Measurements from ENCODE around the gene NR3C2.

The NR3C2 gene

DNA sequence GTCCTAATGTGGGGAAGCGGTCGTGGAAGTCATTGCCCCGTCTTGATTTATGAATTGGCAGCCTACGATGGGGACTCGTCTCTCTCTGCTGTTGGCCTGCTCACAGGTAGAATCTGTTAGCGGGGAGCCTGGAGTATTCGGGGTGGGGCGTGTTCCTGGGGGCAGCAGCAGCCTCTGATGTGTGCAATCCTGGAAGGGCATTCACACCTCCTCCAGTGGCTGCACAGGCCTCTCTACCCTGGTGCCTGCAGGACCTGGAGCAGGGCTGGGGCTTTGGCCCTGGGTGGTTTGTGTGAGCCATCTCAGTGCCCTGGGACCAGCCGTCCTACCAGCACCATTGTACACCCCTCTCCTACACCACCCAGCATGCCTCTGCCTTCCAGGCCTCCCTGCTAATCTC is 369.4 kb downstream of the NR3C2 start:
- ChIA-PET POLR2A (no interaction called here), CTCF (no interaction called here)
- H3K9me3 ChIP-seq (ENCODE audit: control extremely low read depth in 1 of 5, control insufficient read depth in 4 of 5, insufficient read depth in 2 of 5, low read depth in 1 of 5, low read length in 4 of 5): peaks cover 0 to 23% (median 12%) of the 10 kb centered on the region in 5 experiments
- H3K4me3 ChIP-seq (ENCODE audit: control insufficient read depth in 1 of 7, extremely low read depth in 1 of 7, insufficient read depth in 4 of 7, low read depth in 2 of 7, low read length in 6 of 7): no peak overlapping the region
- no peak overlapping the region for H3K27ac ChIP-seq (ENCODE audit: insufficient read depth in 1 of 2, low read depth in 1 of 2, low read length in 2 of 2, poor library complexity in 1 of 2, severe bottlenecking in 2 of 2)
- DNase-seq: no peak
- no peaks in the 10 kb centered on the region for H3K27me3 ChIP-seq (replicated peaks in 2 of 5; ENCODE audit: control insufficient read depth in 4 of 5, insufficient read depth in 5 of 5, low read length in 4 of 5)
- 96% methylated on average over 8 of the region's 9 CpGs for WGBS (ENCODE audit: insufficient coverage)
- H3K4me1 ChIP-seq (ENCODE audit: control extremely low read depth in 1 of 4, control insufficient read depth in 4 of 4, insufficient read depth in 4 of 4, low read length in 3 of 4): no peaks in the 10 kb centered on the region
- H3K36me3 ChIP-seq (ENCODE audit: control insufficient read depth in 4 of 4, insufficient read depth in 4 of 4, low read length in 3 of 4): peaks cover 0 to 12% (median 7%) of the 10 kb centered on the region in 4 experiments

DNA sequence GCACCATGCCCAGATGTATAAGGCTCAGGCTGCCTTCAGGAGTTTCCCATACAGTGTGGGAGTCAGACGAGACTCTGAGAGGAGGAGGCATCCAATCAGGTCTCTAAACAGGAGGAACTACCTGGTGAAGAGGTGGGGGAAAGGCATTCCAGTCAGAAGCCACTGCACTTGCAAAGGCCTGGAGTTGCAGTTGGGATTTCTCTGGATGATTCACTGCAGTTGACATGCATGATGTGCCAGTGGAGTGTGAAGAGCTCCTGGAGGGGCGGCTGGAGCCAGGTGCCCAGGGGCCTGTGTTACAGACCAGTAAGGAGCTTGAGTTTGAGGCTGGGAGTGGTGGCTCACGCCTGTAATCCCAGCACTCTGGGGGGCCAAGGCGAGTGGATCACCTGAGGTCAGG is 371.2 kb downstream of the NR3C2 start:
- H3K9me3 ChIP-seq (ENCODE audit: control extremely low read depth in 1 of 5, control insufficient read depth in 4 of 5, insufficient read depth in 2 of 5, low read depth in 1 of 5, low read length in 4 of 5): peaks cover 0 to 21% (median 11%) of the 10 kb centered on the region in 5 experiments
- no peaks in the 10 kb centered on the region for H3K4me1 ChIP-seq (ENCODE audit: control extremely low read depth in 1 of 4, control insufficient read depth in 4 of 4, insufficient read depth in 4 of 4, low read length in 3 of 4)
- peaks cover 0 to 12% (median 7%) of the 10 kb centered on the region in 4 experiments for H3K36me3 ChIP-seq (ENCODE audit: control insufficient read depth in 4 of 4, insufficient read depth in 4 of 4, low read length in 3 of 4)
- POLR2A ChIA-PET: no interaction called here
- H3K27ac ChIP-seq (ENCODE audit: insufficient read depth in 1 of 2, low read depth in 1 of 2, low read length in 2 of 2, poor library complexity in 1 of 2, severe bottlenecking in 2 of 2): no peak overlapping the region
- WGBS (ENCODE audit: insufficient coverage): 100% methylated on average over 2 of the region's 4 CpGs
- no peak overlapping the region for H3K4me3 ChIP-seq (ENCODE audit: control insufficient read depth in 1 of 7, extremely low read depth in 1 of 7, insufficient read depth in 4 of 7, low read depth in 2 of 7, low read length in 6 of 7)
- DNase-seq: no peak
- H3K27me3 ChIP-seq (replicated peaks in 2 of 5; ENCODE audit: control insufficient read depth in 4 of 5, insufficient read depth in 5 of 5, low read length in 4 of 5): no peaks in the 10 kb centered on the region
- CTCF ChIA-PET: no interaction called here

DNA sequence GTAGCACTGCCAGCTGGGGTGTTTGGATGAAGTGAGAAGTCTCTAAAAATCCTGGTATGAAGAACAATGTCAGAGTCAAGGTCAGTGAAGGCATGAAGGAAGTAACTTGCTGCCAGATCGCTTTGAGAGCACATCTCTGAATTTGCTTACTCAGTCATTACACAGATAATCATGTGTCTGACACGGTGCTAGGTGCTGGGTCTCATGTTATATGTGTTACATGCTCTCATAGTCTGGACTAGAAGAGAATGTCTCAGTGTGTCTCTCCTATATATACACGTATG is 372.4 kb downstream of the NR3C2 start:
- ChIA-PET POLR2A (no interaction called here), CTCF (no interaction called here)

DNA sequence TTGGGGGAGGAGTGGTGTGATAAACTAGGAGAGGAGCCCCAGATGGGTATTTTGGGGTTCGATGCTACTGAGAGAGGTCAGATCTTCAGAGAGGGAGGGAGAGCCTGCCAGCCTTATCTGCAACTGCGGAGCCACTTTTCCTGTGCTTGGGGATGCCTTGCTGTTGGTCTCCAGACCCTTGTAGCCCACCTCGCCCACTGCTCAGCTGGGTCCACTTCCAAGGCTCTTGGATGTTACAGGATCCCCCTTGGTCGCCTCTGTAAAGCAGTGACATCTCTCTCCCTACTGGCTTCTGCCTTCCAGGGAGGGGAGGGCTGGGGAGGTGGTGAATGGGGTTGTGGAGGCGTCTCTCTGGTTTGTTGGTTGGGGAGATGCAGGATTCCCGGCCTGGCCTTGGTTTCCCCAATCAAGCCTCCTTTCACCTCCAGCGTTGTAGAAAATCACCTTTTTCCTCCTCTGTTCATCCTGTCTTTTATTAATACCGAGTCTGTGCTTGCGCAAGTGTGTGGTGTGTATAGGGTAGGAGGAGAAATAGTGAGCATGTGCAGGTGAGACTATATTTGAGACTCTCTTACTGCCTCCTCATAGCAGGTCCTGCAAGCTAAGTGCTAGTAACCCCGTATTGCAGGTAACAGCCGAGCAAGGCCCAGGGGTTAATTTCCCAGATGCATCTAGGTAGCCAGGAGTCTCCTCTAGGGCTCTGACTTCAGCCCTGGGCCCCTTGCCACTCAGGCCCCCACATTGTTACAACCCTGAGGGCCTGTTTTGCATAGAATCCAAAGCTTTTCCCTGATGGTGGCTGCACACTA is 372.9 kb downstream of the NR3C2 start:
- no peaks in the 10 kb centered on the region for H3K27me3 ChIP-seq (replicated peaks in 2 of 5; ENCODE audit: control insufficient read depth in 4 of 5, insufficient read depth in 5 of 5, low read length in 4 of 5)
- peaks cover 0 to 5% (median 3%) of the 10 kb centered on the region in 5 experiments for H3K9me3 ChIP-seq (ENCODE audit: control extremely low read depth in 1 of 5, control insufficient read depth in 4 of 5, insufficient read depth in 2 of 5, low read depth in 1 of 5, low read length in 4 of 5)
- WGBS (ENCODE audit: insufficient coverage): 96% methylated on average over 5 of the region's 11 CpGs
- peaks cover 0 to 11% (median 3%) of the 10 kb centered on the region in 4 experiments for H3K36me3 ChIP-seq (ENCODE audit: control insufficient read depth in 4 of 4, insufficient read depth in 4 of 4, low read length in 3 of 4)
- CTCF ChIA-PET: no interaction called here
- H3K27ac ChIP-seq (ENCODE audit: insufficient read depth in 1 of 2, low read depth in 1 of 2, low read length in 2 of 2, poor library complexity in 1 of 2, severe bottlenecking in 2 of 2): no peak overlapping the region
- no peak overlapping the region for H3K4me3 ChIP-seq (ENCODE audit: control insufficient read depth in 1 of 7, extremely low read depth in 1 of 7, insufficient read depth in 4 of 7, low read depth in 2 of 7, low read length in 6 of 7)
- no peak for DNase-seq
- POLR2A ChIA-PET: no interaction called here
- H3K4me1 ChIP-seq (ENCODE audit: control extremely low read depth in 1 of 4, control insufficient read depth in 4 of 4, insufficient read depth in 4 of 4, low read length in 3 of 4): no peaks in the 10 kb centered on the region

More for the DNA sequence above, 372.4 kb downstream of the NR3C2 start:
- WGBS (ENCODE audit: insufficient coverage): 87% methylated on average over 3 of the region's 3 CpGs
- Histone ChIP-seq H3K4me1 (ENCODE audit: control extremely low read depth in 1 of 4, control insufficient read depth in 4 of 4, insufficient read depth in 4 of 4, low read length in 3 of 4) (no peaks in the 10 kb centered on the region), H3K4me3 (ENCODE audit: control insufficient read depth in 1 of 7, extremely low read depth in 1 of 7, insufficient read depth in 4 of 7, low read depth in 2 of 7, low read length in 6 of 7) (no peak overlapping the region), H3K9me3 (ENCODE audit: control extremely low read depth in 1 of 5, control insufficient read depth in 4 of 5, insufficient read depth in 2 of 5, low read depth in 1 of 5, low read length in 4 of 5) (peaks cover 0 to 10% (median 8%) of the 10 kb centered on the region in 5 experiments), H3K27me3 (replicated peaks in 2 of 5; ENCODE audit: control insufficient read depth in 4 of 5, insufficient read depth in 5 of 5, low read length in 4 of 5) (no peaks in the 10 kb centered on the region), H3K27ac (ENCODE audit: insufficient read depth in 1 of 2, low read depth in 1 of 2, low read length in 2 of 2, poor library complexity in 1 of 2, severe bottlenecking in 2 of 2) (no peak overlapping the region), H3K36me3 (ENCODE audit: control insufficient read depth in 4 of 4, insufficient read depth in 4 of 4, low read length in 3 of 4) (peaks cover 0 to 13% (median 3%) of the 10 kb centered on the region in 4 experiments)
- DNase-seq: no peak

DNA sequence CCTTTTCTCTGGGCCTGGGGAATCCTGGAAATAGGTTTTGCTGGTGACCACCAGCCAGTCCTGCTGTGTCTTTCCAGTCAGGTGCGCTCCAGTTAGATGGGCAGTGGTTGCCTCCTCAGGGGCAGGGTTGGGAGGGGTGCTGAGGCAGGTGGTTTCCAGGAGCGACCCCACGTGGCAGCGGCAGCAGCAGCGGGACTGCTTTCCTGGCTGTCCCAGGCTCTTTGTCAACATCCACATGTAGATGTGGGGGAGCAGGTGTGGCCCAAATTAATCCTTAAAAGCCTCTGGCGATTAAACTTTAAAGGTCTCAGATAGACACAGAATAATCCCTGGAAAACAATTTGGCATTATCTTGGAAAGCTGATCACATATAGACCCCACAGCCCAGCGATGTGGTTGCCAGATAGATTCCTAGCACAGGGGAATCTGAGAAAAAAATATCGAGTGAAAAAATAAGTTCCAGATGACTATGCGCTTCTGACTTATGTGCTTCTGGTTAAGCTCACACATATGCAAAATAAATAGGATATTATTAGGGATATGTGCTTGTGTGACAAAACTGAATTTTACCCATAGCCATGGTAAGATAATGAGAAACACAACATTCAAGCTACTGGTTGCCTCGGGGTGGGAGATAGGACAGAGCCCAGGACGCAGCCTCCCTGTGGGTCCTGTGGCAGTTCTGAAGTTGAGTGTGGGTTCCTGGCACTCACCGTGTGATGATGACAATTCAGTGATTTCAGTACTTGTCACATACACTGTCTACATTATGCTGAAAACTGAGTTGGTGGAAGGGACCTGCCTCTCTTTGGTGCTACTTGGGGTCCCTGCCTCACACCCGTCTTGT is 373.9 kb downstream of the NR3C2 start:
- CTCF ChIA-PET: no interaction called here
- H3K9me3 ChIP-seq (ENCODE audit: control extremely low read depth in 1 of 5, control insufficient read depth in 4 of 5, insufficient read depth in 2 of 5, low read depth in 1 of 5, low read length in 4 of 5): no peaks in the 10 kb centered on the region
- no peak for DNase-seq
- peaks cover 0 to 10% (median 2%) of the 10 kb centered on the region in 4 experiments for H3K36me3 ChIP-seq (ENCODE audit: control insufficient read depth in 4 of 4, insufficient read depth in 4 of 4, low read length in 3 of 4)
- no peak overlapping the region for H3K4me3 ChIP-seq (ENCODE audit: control insufficient read depth in 1 of 7, extremely low read depth in 1 of 7, insufficient read depth in 4 of 7, low read depth in 2 of 7, low read length in 6 of 7)
- POLR2A ChIA-PET: no interaction called here
- WGBS (ENCODE audit: insufficient coverage): 99% methylated on average over 9 of the region's 13 CpGs
- H3K27ac ChIP-seq (ENCODE audit: insufficient read depth in 1 of 2, low read depth in 1 of 2, low read length in 2 of 2, poor library complexity in 1 of 2, severe bottlenecking in 2 of 2): no peak overlapping the region
- H3K4me1 ChIP-seq (ENCODE audit: control extremely low read depth in 1 of 4, control insufficient read depth in 4 of 4, insufficient read depth in 4 of 4, low read length in 3 of 4): no peaks in the 10 kb centered on the region
- no peaks in the 10 kb centered on the region for H3K27me3 ChIP-seq (replicated peaks in 2 of 5; ENCODE audit: control insufficient read depth in 4 of 5, insufficient read depth in 5 of 5, low read length in 4 of 5)

DNA sequence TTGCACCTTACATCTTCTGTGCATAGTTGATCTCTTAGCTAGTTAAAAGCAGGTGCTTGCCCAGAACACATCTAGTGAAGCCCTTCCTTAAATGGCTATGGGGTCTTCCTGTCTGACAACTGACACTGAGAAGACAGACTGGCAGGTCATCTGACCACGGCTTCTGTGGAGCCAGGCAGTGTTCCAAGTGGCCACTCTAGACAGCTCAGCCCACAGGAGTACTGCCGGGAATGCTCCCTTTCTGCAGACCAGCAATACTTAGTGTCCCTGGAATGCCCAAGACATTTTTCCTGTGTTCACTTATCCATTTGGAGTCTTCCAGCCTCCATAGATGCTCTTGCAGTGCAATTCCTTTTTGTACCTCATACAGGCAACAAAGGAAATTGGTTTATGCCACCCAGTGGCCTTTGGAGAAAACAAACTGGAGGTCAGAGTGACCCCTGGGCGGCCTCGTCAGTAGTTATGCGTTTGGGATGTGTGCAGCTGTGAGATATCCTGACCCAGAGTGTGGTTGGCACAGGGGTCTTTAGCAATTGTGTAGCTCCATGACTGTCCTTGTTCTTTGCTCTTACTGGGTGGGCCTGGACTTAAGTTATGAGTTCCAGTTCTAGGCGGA is 374.8 kb downstream of the NR3C2 start:
- Histone ChIP-seq H3K9me3 (ENCODE audit: control extremely low read depth in 1 of 5, control insufficient read depth in 4 of 5, insufficient read depth in 2 of 5, low read depth in 1 of 5, low read length in 4 of 5) (no peaks in the 10 kb centered on the region), H3K27me3 (replicated peaks in 2 of 5; ENCODE audit: control insufficient read depth in 4 of 5, insufficient read depth in 5 of 5, low read length in 4 of 5) (no peaks in the 10 kb centered on the region), H3K4me1 (ENCODE audit: control extremely low read depth in 1 of 4, control insufficient read depth in 4 of 4, insufficient read depth in 4 of 4, low read length in 3 of 4) (no peaks in the 10 kb centered on the region), H3K4me3 (ENCODE audit: control insufficient read depth in 1 of 7, extremely low read depth in 1 of 7, insufficient read depth in 4 of 7, low read depth in 2 of 7, low read length in 6 of 7) (no peak overlapping the region), H3K27ac (ENCODE audit: insufficient read depth in 1 of 2, low read depth in 1 of 2, low read length in 2 of 2, poor library complexity in 1 of 2, severe bottlenecking in 2 of 2) (no peak overlapping the region), H3K36me3 (ENCODE audit: control insufficient read depth in 4 of 4, insufficient read depth in 4 of 4, low read length in 3 of 4) (peaks cover 0 to 3% (median 0%) of the 10 kb centered on the region in 4 experiments)
- WGBS (ENCODE audit: insufficient coverage): 87% methylated on average over 5 of the region's 6 CpGs
- POLR2A ChIA-PET: no interaction called here
- DNase-seq: no peak
- CTCF ChIA-PET: no interaction called here

DNA sequence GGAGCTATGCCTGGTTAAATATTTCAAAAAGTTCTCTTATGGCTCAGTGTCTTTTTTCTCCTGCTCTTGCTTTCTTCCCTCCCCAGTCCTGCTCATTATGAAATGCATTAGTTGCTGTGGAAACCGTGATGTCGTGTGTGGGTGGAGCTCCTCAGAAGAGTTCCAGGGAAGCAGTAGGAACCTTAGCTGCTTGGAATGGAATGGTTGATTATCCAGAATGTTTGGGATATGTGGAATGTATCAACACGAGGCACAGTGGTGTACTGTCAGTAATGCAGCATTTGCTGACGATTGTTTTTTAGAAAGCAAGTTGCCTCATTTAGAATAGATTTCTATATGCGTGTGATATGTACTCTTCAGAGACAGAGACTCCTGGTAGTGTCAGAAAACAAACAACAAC is 377.1 kb downstream of the NR3C2 start:
- H3K27ac ChIP-seq (ENCODE audit: insufficient read depth in 1 of 2, low read depth in 1 of 2, low read length in 2 of 2, poor library complexity in 1 of 2, severe bottlenecking in 2 of 2): no peak overlapping the region
- peaks cover 0 to 9% (median 2%) of the 10 kb centered on the region in 4 experiments for H3K4me1 ChIP-seq (ENCODE audit: control extremely low read depth in 1 of 4, control insufficient read depth in 4 of 4, insufficient read depth in 4 of 4, low read length in 3 of 4)
- H3K27me3 ChIP-seq (replicated peaks in 2 of 5; ENCODE audit: control insufficient read depth in 4 of 5, insufficient read depth in 5 of 5, low read length in 4 of 5): no peaks in the 10 kb centered on the region
- ChIA-PET CTCF (no interaction called here), POLR2A (no interaction called here)
- no peaks in the 10 kb centered on the region for H3K9me3 ChIP-seq (ENCODE audit: control extremely low read depth in 1 of 5, control insufficient read depth in 4 of 5, insufficient read depth in 2 of 5, low read depth in 1 of 5, low read length in 4 of 5)
- DNase-seq: no peak
- no peak overlapping the region for H3K4me3 ChIP-seq (ENCODE audit: control insufficient read depth in 1 of 7, extremely low read depth in 1 of 7, insufficient read depth in 4 of 7, low read depth in 2 of 7, low read length in 6 of 7)
- 100% methylated on average over 1 of the region's 5 CpGs for WGBS (ENCODE audit: insufficient coverage)
- peaks cover 0 to 3% (median 0%) of the 10 kb centered on the region in 4 experiments for H3K36me3 ChIP-seq (ENCODE audit: control insufficient read depth in 4 of 4, insufficient read depth in 4 of 4, low read length in 3 of 4)

Measured in common myeloid progenitor, CD34-positive (primary cell).